22Rv1 (cell line): ENCODE results near the gene PARN.

Experiments
- ZFX ChIP-seq: fragments of 450-650 bp; IDR thresholded peaks from 2 replicates; pipeline ENCODE4 v1.6.1; 2017; ENCODE audit warnings: antibody characterized with exemption, borderline replicate concordance
- TF ChIP-seq, protein P1 (sequence below): fragments of 450-650 bp; IDR thresholded peaks from 2 replicates; pipeline ENCODE4 v1.5.1; 2017; ENCODE audit warnings: mild to moderate bottlenecking

DNA sequence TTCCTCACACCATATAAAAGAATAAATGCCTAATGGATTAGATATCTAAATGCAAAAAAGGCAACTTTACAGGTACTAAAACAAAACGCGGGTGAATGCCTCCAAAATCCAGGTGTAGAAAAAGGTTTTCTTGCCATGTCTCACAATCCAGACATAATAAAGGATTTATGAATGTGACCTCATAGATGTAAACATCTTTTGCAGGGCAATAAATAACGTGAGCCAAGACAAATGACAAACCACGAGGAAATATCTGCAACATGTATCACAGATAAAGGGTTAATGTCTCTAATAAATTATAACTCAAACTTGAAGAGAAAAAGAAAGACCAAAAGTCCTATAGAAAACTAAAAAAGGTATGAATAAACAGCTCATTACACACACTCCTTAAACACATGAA is 180.7 kb downstream of the PARN start:
- TF ChIP-seq, protein P1, sequence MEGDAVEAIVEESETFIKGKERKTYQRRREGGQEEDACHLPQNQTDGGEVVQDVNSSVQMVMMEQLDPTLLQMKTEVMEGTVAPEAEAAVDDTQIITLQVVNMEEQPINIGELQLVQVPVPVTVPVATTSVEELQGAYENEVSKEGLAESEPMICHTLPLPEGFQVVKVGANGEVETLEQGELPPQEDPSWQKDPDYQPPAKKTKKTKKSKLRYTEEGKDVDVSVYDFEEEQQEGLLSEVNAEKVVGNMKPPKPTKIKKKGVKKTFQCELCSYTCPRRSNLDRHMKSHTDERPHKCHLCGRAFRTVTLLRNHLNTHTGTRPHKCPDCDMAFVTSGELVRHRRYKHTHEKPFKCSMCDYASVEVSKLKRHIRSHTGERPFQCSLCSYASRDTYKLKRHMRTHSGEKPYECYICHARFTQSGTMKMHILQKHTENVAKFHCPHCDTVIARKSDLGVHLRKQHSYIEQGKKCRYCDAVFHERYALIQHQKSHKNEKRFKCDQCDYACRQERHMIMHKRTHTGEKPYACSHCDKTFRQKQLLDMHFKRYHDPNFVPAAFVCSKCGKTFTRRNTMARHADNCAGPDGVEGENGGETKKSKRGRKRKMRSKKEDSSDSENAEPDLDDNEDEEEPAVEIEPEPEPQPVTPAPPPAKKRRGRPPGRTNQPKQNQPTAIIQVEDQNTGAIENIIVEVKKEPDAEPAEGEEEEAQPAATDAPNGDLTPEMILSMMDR, result no peak
- no peak for TF ChIP-seq ZFX
